Activated naive CD4-positive, alpha-beta T cell treated with Interleukin-2 at 50 U/mL for 16 hours (primary cell): ENCODE data around the gene PGLYRP3.

ENCODE experiments used
- DNase-seq: peaks from one replicate; pipeline ENCODE4 v3.0.0-alpha.2; 2020

PGLYRP3 gene

GRCh38 chr1:153251988-153252387 lies 60.8 kb downstream of the PGLYRP3 start:
- no peak for DNase-seq

GRCh38 chr1:153251562-153251961 lies 61.2 kb downstream of the PGLYRP3 start:
- DNase-seq, result no peak

GRCh38 chr1:153251087-153251486 lies 61.7 kb downstream of the PGLYRP3 start:
- DNase-seq, result no peak

- no peak for DNase-seq
Measured at GRCh38 chr1:153250166-153250565, 62.6 kb downstream of the PGLYRP3 start.

DNA sequence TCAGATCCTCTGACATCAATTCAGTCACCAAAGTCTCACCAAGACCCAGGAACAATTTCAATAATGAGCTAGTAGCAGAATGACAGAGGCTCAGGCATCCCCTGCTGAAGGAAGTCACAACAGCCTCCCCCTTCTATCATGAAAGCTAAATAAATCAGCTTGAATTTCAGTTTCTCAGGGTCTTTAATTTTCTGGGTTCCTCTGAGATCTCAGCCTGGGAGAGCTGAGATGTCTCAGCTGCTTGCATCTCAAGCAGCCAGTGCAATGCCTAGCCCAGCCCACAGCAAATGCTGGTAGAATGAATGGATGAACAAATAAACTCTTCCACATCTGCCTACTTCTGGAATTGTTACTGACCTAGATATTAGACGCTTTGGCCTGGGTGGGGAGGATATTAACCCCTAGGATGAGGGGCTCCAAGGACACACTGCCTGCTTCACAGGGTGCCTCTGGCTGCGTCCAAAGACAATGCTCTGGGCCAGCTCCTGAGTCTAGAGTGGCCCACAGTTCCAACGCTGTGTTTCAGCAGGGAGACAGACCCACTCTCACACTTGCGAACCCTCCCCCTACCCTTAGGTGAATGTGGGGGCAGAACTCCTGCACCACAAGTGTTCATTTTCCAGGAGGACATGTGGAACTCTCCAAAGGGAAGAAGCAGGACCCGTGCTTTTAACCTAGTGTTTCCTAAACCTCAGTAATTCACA lies 64.4 kb downstream of the PGLYRP3 start:
- no peak for DNase-seq
